HG03135 (cell line): ENCODE measurements around the gene ABHD12B.

ENCODE experiments used
- ATAC-seq: cut with Tn5 transposase; IDR thresholded peaks from one replicate; pipeline ENCODE4 v1.9.1; 2021; ENCODE audit warnings: mild to moderate bottlenecking, moderate library complexity; ENCODE audit not compliant: unreplicated experiment

Gene ABHD12B

DNA sequence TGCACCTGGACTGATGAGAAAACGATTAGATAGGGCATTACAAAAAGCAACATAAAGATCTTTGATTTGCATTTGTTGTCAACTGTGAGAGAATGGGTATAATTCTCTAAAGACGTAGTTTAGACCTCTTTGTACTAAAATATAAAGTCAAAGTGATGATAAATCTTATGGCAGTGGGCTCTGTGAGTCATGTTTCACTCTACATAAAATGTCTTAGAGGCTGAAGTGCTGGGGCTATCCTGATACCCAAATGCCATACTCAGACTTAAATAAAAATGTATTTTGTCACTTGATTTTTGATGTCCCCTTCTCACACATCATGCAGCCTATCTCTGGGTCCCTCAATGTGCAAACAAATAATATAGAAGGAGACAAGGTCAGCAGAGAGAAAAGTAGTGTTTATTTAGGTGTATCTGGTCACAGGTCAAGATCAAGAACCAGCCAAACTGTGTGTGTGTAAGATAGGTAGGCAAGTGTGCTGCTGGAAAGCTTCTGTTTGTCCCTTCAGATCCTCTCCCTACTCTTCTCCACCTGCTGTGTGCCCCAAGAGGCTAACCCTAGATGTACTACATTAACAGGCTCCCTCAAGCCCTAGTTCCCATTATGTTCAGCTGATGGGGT, 33.9 kb upstream of the ABHD12B start:
- no peak for ATAC-seq

DNA sequence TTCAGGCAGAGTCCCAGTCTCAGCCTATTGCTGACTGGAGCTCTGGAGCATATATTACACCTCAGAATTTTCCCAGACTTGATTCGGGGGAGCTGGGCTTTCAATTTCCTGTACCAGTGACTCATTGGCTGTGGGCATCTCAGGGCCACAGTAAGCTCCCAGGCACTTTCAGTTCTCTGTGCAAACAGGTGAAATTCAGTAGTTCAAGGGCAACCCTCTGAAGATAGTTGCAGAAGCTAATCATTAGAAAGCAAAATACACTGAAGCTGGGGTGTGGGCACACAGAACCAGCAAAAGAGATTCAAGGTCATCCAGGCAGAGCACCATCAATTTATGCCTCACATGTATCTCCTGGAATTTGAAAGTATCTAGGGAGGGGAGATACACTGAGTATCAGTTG, 32.8 kb upstream of the ABHD12B start:
- ATAC-seq, result no peak

DNA sequence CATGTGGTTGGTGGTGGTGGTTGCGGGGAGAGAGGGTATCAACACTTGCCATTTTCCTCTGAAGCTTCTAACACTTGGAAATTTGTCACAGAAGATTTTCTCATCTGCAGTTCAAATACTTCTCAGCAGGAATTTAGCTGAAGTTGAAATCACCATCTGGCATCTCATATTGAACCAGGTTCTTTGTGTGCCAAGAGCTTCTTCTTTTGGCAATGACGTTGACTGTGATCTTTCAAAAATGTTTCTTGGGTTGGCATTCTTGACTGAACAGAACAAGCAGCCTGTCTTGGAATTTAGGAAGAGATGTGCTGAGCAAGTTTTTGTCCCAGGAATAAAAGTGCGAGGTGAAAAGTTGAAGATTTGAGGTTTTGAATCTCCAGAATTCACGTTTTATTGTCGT, 32.2 kb upstream of the ABHD12B start:
- no peak for ATAC-seq

DNA sequence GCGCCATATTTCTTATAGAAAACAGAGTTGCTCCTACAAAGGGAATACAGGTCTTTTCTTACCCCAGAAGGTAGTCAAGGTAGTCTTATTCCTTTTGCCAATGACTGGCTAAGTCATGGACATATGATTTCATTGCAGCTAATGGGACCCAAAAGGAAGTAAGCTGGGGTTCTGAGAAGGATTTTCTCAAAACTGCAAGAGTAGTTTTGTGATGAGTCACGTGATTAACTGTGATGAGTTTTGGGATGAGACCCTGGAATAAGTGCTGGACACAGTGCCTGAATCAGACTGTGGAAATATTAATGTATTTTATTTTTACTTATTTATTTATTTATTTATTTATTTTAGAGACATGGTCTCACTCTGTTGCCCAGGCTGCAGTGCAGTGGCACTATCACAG, 27.5 kb upstream of the ABHD12B start:
- no peak for ATAC-seq

DNA sequence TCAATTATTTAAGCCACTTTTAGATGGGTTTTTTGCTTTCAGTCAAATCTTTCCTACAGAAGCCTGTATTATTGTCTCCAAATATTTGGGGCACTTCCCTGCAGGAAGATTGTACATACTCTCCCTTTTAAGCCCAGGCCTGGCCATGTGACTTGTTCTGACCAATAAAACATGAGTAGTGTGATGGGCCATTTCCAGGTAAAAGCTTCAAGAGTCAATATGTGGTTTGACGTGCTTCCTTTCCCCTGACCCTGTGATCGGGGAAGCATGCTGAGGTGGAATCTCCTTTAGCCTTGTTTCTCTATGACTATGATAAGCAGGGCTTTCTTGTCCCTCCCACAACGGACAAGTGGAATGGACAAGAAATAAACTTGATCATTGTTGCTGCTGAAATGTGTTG, 26.7 kb upstream of the ABHD12B start:
- no peak for ATAC-seq

DNA sequence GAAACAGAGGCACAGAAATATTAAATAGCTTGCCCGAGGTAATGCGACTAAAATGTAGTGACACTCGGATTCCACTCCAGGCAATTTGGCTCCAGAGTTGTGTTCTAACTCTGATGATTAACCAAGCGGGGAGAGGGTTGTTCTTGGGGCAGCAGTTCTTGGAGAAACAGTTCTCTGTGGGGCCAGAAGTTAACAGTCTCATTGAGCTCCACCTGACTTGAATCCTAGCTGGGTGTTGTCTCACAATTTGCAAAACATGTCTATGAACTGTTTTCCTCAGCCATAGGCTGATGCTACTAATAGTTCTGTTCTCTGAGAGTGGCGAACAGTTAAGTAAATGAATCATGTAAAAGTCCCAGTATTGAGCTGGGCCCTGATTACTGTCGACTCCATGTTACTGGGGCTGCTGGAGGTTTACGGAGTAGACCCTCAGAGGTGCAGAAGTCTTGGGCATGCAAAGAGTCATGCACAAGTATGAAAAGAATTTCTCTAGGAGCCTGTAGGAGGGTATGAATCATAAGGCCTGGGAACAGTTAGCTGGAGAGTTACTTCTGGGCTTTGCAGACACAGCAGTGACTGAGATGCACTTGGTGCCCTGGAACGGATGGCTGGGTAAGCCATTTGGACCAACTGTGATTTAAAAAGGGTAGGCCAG, 25.5 kb upstream of the ABHD12B start:
- no peak for ATAC-seq

DNA sequence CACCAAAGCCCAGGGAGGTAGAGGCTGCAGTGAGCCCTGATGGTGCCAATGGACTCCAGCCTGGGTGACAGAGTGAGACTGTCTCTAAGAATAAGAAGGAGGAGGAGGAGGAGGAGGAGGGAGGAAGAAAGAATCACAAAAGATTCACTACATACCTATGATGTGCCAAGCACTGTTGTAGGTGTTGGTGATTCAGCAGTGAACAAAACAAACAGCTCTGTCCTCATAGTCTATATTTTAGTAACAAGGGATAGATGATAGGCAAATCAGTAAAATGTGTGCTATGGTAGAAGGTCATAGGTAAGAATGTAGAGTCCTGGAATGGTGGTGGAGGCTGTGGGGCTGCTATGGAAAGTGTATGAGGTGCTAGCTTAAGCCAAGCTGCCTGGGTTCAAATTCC, 18.0 kb upstream of the ABHD12B start:
- ATAC-seq, result no peak

DNA sequence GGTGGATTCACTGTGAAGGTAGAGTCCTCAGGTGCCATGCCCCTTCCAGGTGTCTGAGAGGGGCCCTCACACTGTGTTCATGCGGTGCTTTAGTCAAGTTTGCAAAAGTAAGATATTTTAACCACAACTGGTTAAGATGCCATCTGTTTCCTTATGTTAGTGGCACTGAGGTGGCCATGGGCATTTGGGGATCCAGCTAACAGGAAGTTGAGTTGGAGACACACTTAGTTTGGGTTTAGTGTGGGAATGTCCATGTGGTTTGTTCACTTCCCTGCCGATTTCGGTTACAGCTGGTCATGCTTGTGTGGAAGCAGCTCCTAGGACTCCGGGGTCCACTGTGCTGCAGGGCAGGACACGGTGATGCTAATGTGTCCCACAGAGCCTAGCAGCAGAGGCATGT, 17.3 kb upstream of the ABHD12B start:
- no peak for ATAC-seq

DNA sequence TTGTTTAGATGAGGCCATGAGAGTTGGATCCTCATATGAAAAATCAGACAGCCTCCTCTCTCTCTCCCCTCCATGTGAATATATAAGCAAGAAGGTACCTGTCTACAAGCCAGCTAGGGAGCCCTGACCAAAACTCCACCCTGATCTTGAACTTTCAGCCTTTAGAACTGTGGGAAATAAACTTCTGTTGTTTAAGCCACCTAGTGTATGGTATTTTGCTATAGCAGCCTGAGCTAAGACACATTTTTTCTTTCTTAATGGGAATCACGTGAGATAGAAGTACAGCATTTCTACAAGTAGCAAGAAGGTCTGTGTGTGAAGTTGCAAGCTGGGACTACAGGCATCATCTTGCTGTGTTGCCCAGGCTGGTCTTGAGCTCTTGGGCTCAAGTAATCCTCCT, 16.3 kb upstream of the ABHD12B start:
- ATAC-seq, result no peak

DNA sequence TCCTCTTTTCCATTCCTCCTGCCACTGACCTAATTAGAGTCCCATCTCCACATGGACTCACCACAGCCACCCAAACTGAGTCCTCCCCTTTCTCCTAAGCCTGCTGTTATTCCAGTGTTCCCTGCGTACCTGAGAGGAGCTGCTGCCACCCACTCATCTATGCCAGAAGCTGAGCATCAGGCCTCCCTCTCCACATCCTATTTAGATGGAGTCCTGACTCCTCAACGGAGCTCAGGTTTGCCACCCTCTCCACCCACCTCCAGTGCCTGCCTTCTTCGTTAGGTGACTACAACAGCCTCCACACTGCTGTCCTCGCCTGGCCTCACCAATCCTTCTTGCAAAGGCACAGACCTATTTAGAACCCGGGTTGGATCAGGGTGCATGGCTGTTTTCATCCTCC, 15.2 kb upstream of the ABHD12B start:
- no peak for ATAC-seq

DNA sequence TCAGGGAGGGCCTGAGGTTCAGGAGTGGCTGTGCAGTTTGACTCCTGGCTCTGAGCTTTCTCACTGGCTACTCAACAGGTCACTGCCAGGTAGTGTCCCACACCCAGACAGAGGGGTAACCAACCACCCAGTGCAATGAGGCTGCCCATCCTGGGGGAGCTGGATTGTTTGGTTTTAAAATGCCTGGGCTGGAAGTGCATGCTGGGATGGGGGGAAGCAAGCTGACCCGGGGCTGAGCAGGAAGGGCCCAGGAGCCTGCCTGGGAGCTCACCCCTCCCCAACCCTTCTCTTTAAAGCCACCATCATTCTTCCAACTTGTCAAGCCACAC, 12.6 kb upstream of the ABHD12B start:
- no peak for ATAC-seq

DNA sequence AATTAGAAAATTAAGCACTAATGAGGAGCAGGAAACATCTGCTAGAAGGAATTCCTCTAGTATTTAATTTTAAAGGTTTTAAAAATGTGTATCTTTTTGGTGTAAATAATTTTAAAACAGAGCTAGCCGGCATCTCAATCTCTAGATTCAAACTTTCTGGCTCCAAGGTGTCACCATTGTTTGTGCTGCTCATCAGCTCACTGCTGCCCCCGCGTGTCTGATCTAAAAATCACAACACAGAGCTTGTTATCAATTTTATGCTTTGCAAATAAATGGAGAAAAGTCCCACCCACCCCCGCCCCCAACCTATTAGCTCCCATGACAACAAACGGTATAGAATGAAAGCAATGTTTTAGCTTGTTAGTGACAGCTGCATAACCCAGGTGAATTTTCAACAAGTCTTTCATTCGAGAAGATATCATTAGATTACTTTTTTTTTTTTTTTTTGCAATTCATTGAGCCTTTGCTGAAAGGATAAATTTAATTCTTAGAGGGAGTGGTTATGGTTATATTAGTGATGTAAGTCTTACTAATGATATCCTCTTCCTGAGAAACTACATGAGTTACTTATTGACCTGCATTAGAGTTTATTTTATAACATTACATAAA, 11.3 kb upstream of the ABHD12B start:
- ATAC-seq, result no peak

DNA sequence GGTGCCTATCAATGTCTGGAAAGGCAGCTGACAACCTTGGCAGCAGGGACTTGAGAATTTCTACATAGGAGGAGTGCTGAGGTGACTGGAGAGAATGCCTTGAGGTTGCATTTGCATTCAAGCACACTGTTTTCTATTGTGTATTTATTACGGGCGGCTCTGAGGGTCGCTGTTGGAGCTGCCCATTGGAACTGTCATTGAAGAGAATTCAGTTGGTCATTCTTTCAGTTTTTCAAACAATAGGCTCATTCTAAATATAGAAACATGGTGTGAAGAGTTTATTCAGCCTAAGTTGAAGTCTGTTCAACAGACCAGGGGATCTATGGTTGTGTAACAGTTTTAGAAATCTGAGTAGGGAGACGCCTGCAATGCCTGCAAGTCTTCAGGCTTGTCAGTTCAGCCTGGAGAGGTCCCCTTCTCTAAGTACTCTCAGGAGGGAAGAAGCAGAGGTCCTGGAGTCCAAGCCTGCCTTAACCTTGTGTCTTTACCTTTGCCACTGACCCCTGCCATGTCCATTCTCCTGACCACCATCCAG, 9.8 kb upstream of the ABHD12B start:
- no peak for ATAC-seq

DNA sequence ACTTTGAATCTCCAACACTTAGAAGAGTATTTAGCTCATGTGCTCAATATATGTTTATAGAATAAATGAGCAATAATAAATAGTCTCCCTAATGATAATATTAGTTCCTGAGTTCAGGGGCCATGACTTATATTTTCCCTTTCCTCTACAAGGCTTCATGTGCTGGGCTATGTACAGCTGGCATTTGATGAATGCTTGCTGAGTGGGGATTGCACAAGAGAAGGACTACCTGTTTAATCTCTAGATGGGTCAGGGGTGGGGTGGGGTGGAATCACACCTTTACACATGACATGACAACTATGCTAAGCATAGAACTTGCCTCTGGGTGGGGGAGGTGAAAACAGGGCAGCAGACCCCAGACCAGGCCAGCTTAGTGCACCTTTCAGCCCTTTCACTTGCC, 7.6 kb upstream of the ABHD12B start:
- ATAC-seq, result no peak

DNA sequence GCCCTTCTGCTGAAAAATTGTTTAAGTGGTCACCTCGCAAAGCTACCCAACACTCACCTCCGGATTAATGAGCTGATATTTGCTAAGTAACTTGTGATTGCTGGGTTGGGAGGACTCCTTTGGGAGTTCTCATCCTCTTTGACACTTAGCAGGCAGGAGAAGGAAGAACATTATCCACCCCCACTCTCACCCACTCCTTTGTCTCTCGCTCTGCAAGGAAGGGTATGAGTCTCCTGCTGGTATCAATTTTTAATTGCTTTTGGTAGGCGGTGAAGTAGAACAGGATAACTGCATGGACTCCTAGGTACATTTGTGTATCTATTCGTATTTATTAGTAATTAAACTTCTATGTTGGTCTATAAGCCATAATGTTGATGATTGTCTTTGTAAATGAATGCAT, 6.9 kb upstream of the ABHD12B start:
- ATAC-seq, result no peak

DNA sequence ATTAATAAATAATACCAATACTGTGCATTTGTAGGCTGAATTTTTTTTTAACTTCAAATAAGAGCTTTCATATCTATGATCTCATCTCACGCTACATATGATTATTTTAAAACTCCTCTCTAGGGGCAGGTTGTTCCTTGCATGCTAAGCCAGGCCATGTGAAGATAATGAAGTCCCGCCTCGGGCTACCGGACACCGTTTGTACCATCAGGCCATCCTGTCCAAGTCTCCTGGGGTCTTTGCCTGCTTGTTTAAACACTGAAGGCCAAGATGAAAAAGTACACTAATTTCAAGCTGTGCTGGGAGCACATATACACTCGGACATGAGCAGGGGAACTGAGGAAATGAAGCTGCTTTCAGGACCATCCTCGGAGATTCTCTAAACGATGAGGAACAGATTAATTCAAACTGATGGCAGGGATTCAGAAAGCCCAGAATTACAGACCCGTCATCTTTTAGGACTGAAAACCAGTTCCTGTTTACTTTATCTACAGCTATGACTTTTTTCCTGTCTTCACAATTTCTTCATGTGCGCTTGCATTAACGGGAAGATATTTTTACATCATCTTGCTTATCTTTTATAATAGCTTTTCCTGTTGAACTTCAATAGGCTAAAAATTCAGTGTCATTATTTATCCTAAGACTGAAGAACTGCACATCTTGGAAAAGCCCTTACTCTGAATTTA, 6.3 kb upstream of the ABHD12B start:
- no peak for ATAC-seq

DNA sequence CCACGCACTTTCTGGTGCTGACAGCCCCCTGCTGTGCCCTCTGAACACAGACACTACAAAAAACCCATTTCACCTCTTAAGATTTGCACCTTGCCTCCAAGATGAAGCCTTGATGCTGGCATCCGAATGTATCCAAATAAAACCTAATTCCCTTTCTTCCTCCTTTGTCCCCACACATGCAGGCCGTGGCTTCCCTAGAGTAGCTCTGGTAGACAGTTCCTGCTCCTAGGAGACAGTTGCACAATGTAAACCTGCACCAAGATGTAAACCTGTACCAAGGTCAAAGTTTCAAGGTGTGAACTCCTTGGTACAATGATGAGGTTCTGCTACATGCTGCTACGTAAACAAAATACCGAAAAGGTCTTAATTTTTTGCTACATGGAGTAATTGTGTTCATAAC, 625 bp upstream of the ABHD12B start:
- no peak for ATAC-seq

DNA sequence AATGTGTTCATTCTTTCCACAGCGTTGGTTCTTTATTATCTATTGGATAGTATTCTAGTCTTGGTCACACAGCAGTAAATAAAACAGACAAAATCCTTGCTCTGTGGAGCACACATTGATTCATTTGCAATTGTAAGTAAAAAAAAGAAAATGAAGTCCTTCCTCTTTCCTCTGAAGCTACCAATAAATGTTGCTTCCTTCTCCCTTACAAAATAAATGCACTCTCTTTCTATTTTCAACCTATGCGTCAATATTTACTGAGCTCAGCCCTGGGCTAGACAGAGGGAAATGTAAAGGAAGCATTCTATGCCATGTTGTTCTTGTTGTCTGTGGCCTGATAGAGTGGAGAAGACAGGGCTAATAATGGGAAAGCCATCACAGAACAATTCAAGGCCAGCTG, 2.9 kb downstream of the ABHD12B start:
- no peak for ATAC-seq

DNA sequence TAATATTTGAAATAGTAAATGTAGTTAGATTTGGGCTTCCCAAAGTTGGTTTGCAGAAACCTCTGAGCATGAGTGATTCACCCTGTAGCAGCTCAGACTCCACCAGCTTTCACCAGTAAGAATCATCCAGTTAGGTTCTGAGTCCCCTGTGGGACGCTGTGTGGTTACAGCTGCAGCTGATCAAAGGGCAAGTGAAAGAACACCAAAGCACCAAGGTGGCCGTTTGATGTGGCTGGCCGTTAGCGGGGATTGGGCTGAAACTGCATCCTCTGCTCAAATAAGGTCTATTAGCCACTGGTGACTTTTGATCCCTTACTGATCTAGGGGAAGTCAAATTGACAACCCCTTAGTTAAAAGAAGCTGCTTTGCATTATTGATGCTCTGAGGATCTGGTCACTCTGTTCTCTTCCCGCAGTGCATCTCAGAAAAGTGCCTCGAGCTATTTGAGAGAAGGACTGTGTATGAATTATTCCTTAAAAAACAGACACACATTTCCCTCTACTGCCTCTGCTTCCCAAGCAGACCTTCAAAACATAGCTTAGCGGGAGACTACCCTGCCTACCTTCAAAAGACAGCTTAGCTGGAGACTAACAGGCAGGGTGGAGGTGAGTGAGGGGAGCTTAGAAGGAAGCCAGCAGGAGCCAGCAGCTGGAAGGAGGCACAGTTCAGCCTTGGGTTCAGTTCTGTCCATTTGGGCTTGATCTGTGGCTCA, 3.7 kb downstream of the ABHD12B start:
- ATAC-seq, result peak; percentile 90

DNA sequence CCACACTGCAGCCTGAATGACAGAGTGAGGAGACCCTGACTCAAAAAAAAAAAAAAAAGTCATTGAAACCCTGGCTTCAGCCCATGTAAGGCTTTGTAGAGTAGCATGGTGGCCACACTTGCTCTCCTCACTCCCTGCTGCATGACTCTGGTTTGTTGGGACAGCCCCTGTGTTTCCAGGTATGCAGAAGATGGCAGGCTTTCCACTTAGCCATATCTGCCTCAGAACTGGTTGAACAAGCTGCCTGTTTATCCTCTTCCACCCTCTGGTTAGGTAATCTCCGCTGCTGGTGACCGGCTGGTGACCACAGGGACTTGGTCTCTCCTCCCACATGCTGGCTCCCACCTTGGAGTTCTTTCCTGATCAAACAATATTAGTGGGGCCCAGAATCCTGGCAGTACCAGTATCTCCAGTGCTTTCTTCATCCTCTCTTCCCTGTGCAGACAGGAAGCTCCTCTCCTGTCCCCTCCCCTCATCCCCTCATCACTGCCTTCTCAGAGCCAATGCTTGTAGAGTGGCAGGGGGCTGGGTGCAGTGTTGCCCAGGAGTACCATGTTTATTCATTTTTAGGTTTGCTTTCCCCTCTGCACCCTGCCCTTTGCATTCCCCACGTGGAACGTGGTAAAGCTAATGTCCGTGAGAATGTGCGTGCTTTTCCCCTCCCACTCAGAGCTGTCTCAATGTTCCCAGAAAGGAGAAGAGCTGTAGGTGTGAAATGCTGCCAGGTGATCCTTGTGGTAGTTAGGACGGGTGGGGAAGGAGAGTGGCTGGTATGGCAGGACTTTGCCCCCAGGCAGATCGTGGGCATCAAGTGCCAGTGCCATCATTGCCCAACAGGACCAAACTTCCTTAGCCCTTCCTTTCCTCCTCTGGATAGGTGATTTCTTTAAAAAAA, 11.3 kb downstream of the ABHD12B start:
- ATAC-seq, result no peak
